CD4-positive, alpha-beta T cell (primary cell): ENCODE results near the gene ALK. TPM values are rescaled to one million over a fixed set of nuclear protein-coding genes. Genes with fewer than 3 reads are reported as not detected.

Experiments
- ATAC-seq: fragments of 200-7000 bp; cut with Tn5 transposase; one replicate; pipeline ENCODE4 v1.10.0; 2022; ENCODE audit warnings: mild to moderate bottlenecking; ENCODE audit not compliant: poor library complexity
- CTCF ChIA-PET: fragments of 350-600 bp; sonication (Branson Sonifier 250); formaldehyde crosslinking; loops from one replicate; lab custom pipeline; 2021; ENCODE audit warnings: antibody characterized with exemption, inconsistent platforms; lab: Charles Lee
- POLR2A ChIA-PET: fragments of 350-600 bp; sonication (Branson Sonifier 250); formaldehyde crosslinking; loops from one replicate; lab custom pipeline; 2021; ENCODE audit warnings: antibody characterized with exemption, inconsistent platforms; lab: Charles Lee
- DNase-seq, 14 experiments: peaks; one replicate each; pipeline ENCODE4 v3.0.0-alpha.2; 2013 to 2020; ENCODE audit warnings: mixed read lengths in 2 of 14
- H3K27ac ChIP-seq, 2 donors: one replicate each; pipeline versions ENCODE4 v1.5.1 to v1.7.0; 2013; ENCODE audit warnings: low read length in 2 of 2, low read depth in 1 of 2, mild to moderate bottlenecking in 1 of 2
- H3K27me3 ChIP-seq, 2 experiments: 1 replicate in 1 of 2; 2 replicates in 1 of 2; pipeline versions ENCODE4 v1.6.1 to v1.7.0; 2013; ENCODE audit warnings: low read length in 2 of 2, control low read depth in 1 of 2, mild to moderate bottlenecking in 1 of 2, moderate library complexity in 1 of 2; ENCODE audit not compliant: insufficient read depth in 2 of 2, control insufficient read depth in 1 of 2
- H3K36me3 ChIP-seq: one replicate; pipeline ENCODE4 v1.6.1; 2013; ENCODE audit warnings: low read length, control low read depth; ENCODE audit not compliant: insufficient read depth
- H3K4me1 ChIP-seq: one replicate; pipeline ENCODE4 v1.6.1; 2013; ENCODE audit warnings: low read length, control low read depth; ENCODE audit not compliant: insufficient read depth
- H3K4me3 ChIP-seq: one replicate; pipeline ENCODE4 v1.5.1; 2013; ENCODE audit warnings: mild to moderate bottlenecking, low read length, moderate library complexity
- H3K9me3 ChIP-seq, 2 experiments: 1 replicate in 1 of 2; 2 replicates in 1 of 2; pipeline versions ENCODE4 v1.6.1 to v1.7.0; 2013; ENCODE audit warnings: low read length in 2 of 2, mild to moderate bottlenecking in 2 of 2, control low read depth in 1 of 2, moderate library complexity in 1 of 2; ENCODE audit not compliant: control insufficient read depth in 1 of 2, insufficient read depth in 1 of 2
- H3K27ac Mint-ChIP-seq: one replicate; pipeline ENCODE4 v1.8.0; 2020; ENCODE audit warnings: mixed read lengths
- H3K27me3 Mint-ChIP-seq: one replicate; pipeline ENCODE4 v1.8.0; 2021; ENCODE audit warnings: mixed read lengths
- H3K36me3 Mint-ChIP-seq: one replicate; pipeline ENCODE4 v1.8.0; 2021; ENCODE audit warnings: low read depth, mixed read lengths
- H3K4me1 Mint-ChIP-seq: one replicate; pipeline ENCODE4 v1.8.0; 2021; ENCODE audit warnings: low read depth, mixed read lengths
- H3K4me3 Mint-ChIP-seq: one replicate; pipeline ENCODE4 v1.8.0; 2020; ENCODE audit warnings: mild to moderate bottlenecking, mixed read lengths
- H3K9me3 Mint-ChIP-seq: one replicate; pipeline ENCODE4 v1.8.0; 2020; ENCODE audit warnings: mixed read lengths
- intact Hi-C, 2 experiments: fragments of 100-400 bp; cut with DNase I in 1 of 2; cut with micrococcal nuclease in 1 of 2; formaldehyde crosslinking; loops; one replicate each; pipeline versions ENCODE4 v1.15.1 to v1.9.0; 2023 to 2025; cut with DNase I, micrococcal nuclease
- total RNA-seq, 174 experiments: library from RNA in 2 of 174; stranded (reverse) in 2 of 174; gene quantifications; one replicate each; pipeline ENCODE4 v1.2.3 and lab custom pipeline; 2021 to 2026
- TF ChIP-seq, protein P1 (sequence below): fragments of 200-600 bp; IDR thresholded peaks from one replicate; pipeline ENCODE4 v1.8.0; 2022; ENCODE audit warnings: antibody characterized with exemption, mild to moderate bottlenecking

ALK gene
- total RNA-seq, 2 experiments from 2014 or later, result not detected

DNA sequence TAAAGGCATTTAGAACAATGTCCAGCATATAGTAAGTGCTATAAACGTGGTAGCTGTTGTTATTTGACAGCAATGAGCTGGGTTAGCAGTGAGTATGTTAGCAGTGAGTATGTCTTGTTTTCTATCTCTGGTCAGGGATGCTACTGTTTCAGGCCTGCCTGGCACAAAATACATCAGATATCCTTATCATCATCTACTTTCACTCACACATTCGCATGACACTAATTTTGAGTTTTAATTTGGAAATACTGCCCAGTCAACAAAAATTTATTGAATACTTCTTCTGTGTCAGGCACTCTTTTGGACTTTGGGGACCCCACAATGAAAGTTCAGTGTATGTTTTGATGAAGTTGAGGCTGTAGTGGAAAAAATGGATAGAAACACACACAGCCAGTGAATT is 404.6 kb downstream of the ALK start:
- no peak overlapping the region for H3K4me3 Mint-ChIP-seq
- Histone ChIP-seq H3K9me3 (no peaks in the 10 kb centered on the region), H3K27ac (no peak overlapping the region), H3K4me1 (no peaks in the 10 kb centered on the region), H3K27me3 (no peaks in the 10 kb centered on the region), H3K36me3 (no peaks in the 10 kb centered on the region), H3K4me3 (no peak overlapping the region)
- ChIA-PET POLR2A (no interaction called here), CTCF (interaction anchor here (1.0 kb wide), 1 partner anchor 10 kb away, joined by 3 read pairs; no protein-coding TSS in a partner anchor)
- H3K36me3 Mint-ChIP-seq, result no peaks in the 10 kb centered on the region
- ATAC-seq, result no peak
- TF ChIP-seq, protein P1, sequence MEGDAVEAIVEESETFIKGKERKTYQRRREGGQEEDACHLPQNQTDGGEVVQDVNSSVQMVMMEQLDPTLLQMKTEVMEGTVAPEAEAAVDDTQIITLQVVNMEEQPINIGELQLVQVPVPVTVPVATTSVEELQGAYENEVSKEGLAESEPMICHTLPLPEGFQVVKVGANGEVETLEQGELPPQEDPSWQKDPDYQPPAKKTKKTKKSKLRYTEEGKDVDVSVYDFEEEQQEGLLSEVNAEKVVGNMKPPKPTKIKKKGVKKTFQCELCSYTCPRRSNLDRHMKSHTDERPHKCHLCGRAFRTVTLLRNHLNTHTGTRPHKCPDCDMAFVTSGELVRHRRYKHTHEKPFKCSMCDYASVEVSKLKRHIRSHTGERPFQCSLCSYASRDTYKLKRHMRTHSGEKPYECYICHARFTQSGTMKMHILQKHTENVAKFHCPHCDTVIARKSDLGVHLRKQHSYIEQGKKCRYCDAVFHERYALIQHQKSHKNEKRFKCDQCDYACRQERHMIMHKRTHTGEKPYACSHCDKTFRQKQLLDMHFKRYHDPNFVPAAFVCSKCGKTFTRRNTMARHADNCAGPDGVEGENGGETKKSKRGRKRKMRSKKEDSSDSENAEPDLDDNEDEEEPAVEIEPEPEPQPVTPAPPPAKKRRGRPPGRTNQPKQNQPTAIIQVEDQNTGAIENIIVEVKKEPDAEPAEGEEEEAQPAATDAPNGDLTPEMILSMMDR, result no peak
- intact Hi-C loops, result no loop called here
- peaks cover 47% of the 10 kb centered on the region for H3K27me3 Mint-ChIP-seq
- H3K27ac Mint-ChIP-seq, result no peak overlapping the region
- no peaks in the 10 kb centered on the region for H3K9me3 Mint-ChIP-seq
- no peak for DNase-seq
- no peaks in the 10 kb centered on the region for H3K4me1 Mint-ChIP-seq

DNA sequence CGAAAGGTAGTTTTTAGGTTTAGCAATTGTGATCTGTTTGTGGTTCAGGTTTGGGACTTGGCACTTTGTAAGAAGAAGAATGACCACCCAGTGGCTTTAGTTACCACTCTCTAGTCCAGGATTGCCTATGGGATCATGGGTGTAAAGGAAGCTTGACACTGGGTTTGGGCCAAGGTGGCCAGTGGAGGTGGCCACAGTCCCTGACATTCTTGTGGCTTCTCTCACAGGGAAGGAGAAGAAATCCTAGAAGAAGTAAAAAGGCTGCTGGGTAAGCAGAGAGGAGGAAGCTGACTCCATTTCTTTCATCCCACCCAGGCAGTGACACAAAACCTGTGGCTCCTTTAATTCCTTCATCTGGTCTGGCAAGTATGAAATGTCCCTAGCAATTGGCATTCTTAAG is 411.5 kb downstream of the ALK start:
- CTCF ChIA-PET, result no interaction called here
- H3K4me1 ChIP-seq, result no peaks in the 10 kb centered on the region
- DNase-seq (no peak), ATAC-seq (no peak)
- TF ChIP-seq, protein P1, result no peak
- no peak overlapping the region for H3K4me3 Mint-ChIP-seq
- intact Hi-C loops, result no loop called here
- peaks cover 10% of the 10 kb centered on the region for H3K9me3 Mint-ChIP-seq
- no peaks in the 10 kb centered on the region for H3K36me3 Mint-ChIP-seq
- no peaks in the 10 kb centered on the region for H3K4me1 Mint-ChIP-seq
- no peaks in the 10 kb centered on the region for H3K36me3 ChIP-seq
- H3K4me3 ChIP-seq, result no peak overlapping the region
- peaks cover 0 to 3% of the 10 kb centered on the region in 2 experiments for H3K27me3 ChIP-seq
- POLR2A ChIA-PET, result no interaction called here
- no peaks in the 10 kb centered on the region for H3K9me3 ChIP-seq
- peaks cover 6% of the 10 kb centered on the region for H3K27me3 Mint-ChIP-seq
- H3K27ac Mint-ChIP-seq, result no peak overlapping the region
- no peak overlapping the region for H3K27ac ChIP-seq

- Histone ChIP-seq H3K4me3 (no peak overlapping the region), H3K4me1 (no peaks in the 10 kb centered on the region), H3K9me3 (no peaks in the 10 kb centered on the region), H3K36me3 (no peaks in the 10 kb centered on the region), H3K27me3 (peaks cover 0 to 7% of the 10 kb centered on the region in 2 experiments), H3K27ac (no peak overlapping the region)
- CTCF ChIA-PET, result no interaction called here
- ATAC-seq (no peak), DNase-seq (no peak)
- no peaks in the 10 kb centered on the region for H3K4me1 Mint-ChIP-seq
- TF ChIP-seq, protein P1, result no peak
- H3K4me3 Mint-ChIP-seq, result no peak overlapping the region
- intact Hi-C loops, result no loop called here
- peaks cover 10% of the 10 kb centered on the region for H3K9me3 Mint-ChIP-seq
- POLR2A ChIA-PET, result no interaction called here
- no peak overlapping the region for H3K27ac Mint-ChIP-seq
- no peaks in the 10 kb centered on the region for H3K36me3 Mint-ChIP-seq
- peaks cover 4% of the 10 kb centered on the region for H3K27me3 Mint-ChIP-seq
These were observed 412.0 kb downstream of the ALK start for GRCh38 chr2:29509397-29509796.
